22Rv1 (cell line): Measurements from ENCODE around the gene MKKS.

ENCODE experiments used
- ZFX ChIP-seq: fragments of 450-650 bp; IDR thresholded peaks from 2 replicates; pipeline ENCODE4 v1.6.1; 2017; ENCODE audit warnings: antibody characterized with exemption, borderline replicate concordance
- TF ChIP-seq, protein P1 (sequence below): fragments of 450-650 bp; IDR thresholded peaks from 2 replicates; pipeline ENCODE4 v1.5.1; 2017; ENCODE audit warnings: mild to moderate bottlenecking

DNA sequence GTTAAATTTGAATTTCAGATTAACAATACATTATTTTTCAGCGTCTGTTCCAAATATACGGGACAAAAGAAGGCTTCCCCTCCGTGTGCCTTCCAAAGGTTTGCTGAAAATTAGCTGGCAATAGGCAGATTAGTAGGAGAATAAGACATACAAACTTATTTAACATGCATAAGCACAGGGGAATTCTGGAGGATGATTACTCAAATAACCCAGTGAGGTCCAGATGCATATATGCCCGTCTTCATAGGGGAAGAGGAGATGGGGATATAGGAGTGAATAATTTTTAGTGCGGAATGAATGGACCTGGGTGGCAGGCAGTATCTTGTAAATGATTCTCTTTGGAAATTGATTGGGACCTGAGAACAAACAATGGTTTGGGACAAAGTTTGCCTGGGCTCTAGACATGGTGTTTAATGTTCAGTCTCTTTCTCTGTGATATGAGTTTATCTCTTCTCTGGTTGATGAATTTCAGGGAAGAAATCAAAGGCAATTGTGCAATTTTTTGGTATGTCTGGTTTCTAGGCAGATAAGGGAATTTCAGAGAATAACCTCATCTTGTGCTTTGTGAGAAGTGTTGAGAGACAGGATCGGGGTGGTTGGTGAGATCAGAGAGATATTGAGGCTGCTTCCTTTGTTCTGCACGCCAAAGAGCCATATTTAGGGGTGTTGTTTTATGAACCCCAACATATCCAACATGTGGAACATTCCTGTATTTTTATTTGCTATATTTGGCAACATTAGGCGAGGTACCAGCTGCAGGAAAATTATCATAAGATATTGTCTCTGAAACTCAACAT is 63.7 kb downstream of the MKKS start:
- TF ChIP-seq, protein P1, sequence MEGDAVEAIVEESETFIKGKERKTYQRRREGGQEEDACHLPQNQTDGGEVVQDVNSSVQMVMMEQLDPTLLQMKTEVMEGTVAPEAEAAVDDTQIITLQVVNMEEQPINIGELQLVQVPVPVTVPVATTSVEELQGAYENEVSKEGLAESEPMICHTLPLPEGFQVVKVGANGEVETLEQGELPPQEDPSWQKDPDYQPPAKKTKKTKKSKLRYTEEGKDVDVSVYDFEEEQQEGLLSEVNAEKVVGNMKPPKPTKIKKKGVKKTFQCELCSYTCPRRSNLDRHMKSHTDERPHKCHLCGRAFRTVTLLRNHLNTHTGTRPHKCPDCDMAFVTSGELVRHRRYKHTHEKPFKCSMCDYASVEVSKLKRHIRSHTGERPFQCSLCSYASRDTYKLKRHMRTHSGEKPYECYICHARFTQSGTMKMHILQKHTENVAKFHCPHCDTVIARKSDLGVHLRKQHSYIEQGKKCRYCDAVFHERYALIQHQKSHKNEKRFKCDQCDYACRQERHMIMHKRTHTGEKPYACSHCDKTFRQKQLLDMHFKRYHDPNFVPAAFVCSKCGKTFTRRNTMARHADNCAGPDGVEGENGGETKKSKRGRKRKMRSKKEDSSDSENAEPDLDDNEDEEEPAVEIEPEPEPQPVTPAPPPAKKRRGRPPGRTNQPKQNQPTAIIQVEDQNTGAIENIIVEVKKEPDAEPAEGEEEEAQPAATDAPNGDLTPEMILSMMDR, result no peak
- no peak for TF ChIP-seq ZFX
